Measurements from ENCODE around the gene TECPR2. TPM values are rescaled to one million over a fixed set of nuclear protein-coding genes. Genes with fewer than 3 reads are reported as not detected.
A peak's percentile ranks its signal among the peaks of the same experiment; 100 is the strongest.

TECPR2 gene
- total RNA-seq, 1 experiment from 2014 or later = 21.3 TPM

DNA sequence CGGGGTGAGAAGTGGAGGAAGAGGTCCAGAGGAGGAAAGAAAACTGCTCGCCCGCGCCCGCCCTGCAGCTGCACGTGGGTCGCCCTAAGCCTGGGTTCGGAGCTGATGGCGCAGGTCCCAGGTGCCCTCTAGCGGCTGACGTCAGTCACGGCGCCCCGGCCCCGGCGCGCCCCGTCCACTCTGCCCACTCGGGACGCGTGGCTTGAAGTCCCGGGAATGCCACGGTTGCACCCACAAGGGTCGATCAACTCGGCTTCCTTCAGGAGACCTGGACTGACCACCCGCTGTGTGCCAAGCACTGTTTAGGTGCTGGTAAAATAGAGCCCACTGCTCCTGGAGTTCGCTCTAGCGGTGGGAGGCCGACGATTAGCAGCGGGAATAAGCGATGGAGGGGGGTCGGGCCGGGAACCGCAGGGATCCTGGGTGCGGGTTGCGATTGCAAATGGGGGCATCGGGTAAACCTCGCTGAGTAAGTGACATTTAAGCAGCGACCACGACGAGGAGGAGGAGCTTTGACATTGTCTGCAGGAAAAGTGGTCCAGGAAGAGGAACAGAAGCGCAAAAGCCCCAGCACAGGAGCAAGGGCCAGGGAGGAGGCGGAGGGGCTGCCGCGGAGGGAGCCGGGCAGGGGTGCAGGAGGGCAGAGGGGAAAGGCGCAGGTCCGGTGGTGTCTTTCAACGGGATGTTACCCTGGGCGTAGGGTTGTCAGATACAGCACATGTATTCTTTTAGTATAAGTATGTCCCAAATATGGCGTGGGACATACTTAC lies 48.3 kb upstream of the TECPR2 start (continued):
- TF ChIP-seq, protein P1, sequence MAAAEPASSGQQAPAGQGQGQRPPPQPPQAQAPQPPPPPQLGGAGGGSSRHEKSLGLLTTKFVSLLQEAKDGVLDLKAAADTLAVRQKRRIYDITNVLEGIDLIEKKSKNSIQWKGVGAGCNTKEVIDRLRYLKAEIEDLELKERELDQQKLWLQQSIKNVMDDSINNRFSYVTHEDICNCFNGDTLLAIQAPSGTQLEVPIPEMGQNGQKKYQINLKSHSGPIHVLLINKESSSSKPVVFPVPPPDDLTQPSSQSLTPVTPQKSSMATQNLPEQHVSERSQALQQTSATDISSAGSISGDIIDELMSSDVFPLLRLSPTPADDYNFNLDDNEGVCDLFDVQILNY (CRISPR knock-in tag; IDR thresholded peaks at IDR 0.05) = peak; percentile 37; the same call in 1 of the 2 replicates
- TF ChIP-seq, protein P2, sequence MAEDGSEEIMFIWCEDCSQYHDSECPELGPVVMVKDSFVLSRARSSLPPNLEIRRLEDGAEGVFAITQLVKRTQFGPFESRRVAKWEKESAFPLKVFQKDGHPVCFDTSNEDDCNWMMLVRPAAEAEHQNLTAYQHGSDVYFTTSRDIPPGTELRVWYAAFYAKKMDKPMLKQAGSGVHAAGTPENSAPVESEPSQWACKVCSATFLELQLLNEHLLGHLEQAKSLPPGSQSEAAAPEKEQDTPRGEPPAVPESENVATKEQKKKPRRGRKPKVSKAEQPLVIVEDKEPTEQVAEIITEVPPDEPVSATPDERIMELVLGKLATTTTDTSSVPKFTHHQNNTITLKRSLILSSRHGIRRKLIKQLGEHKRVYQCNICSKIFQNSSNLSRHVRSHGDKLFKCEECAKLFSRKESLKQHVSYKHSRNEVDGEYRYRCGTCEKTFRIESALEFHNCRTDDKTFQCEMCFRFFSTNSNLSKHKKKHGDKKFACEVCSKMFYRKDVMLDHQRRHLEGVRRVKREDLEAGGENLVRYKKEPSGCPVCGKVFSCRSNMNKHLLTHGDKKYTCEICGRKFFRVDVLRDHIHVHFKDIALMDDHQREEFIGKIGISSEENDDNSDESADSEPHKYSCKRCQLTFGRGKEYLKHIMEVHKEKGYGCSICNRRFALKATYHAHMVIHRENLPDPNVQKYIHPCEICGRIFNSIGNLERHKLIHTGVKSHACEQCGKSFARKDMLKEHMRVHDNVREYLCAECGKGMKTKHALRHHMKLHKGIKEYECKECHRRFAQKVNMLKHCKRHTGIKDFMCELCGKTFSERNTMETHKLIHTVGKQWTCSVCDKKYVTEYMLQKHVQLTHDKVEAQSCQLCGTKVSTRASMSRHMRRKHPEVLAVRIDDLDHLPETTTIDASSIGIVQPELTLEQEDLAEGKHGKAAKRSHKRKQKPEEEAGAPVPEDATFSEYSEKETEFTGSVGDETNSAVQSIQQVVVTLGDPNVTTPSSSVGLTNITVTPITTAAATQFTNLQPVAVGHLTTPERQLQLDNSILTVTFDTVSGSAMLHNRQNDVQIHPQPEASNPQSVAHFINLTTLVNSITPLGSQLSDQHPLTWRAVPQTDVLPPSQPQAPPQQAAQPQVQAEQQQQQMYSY (CRISPR knock-in tag; IDR thresholded peaks at IDR 0.05) = no peak
- TF ChIP-seq, protein P3, sequence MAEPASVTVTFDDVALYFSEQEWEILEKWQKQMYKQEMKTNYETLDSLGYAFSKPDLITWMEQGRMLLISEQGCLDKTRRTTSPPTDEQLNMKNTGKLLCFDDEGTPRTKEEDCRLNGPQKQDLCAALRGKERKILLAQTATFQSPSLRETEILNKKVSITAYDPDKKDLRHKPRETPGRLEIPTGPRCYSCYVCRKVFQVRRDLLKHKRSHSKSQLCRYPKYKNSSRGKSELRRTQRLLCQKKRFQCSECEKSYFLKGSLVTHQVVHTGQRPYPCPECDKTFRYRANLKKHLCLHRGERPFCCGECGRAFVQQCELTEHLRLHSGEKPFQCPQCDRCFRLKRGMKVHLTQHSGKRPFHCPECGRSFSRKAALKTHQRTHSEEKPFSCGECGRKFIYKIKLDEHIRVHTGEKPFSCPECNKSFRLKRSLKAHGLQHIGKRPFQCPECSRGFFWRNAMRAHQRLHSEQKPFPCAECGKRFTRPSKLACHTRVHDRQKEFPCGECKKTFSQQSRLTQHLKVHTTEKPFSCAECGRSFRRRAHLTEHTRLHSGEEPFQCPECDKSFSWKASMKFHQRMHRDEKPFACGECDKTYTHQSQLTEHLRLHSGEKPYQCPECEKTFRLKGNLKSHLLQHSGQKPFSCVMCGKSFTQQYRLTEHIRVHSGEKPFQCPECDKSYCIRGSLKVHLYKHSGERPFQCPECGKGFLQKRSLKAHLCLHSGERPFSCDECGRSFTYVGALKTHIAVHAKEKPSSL (CRISPR knock-in tag; conservative IDR thresholded peaks at IDR 0.05) = no peak
- TF ChIP-seq ZNF423 (CRISPR knock-in tag; IDR thresholded peaks at IDR 0.05) (peak; percentile 81), TP53 (CRISPR knock-in tag; IDR thresholded peaks at IDR 0.05) (no peak), CREM (CRISPR knock-in tag; IDR thresholded peaks at IDR 0.05) (peak; percentile 60; the same call in 1 of the 2 replicates), ZNF138 (CRISPR knock-in tag; conservative IDR thresholded peaks at IDR 0.05) (no peak), NFYB (CRISPR knock-in tag; conservative IDR thresholded peaks at IDR 0.05; ENCODE audit: low read depth) (no peak)
- TF ChIP-seq, protein P4, sequence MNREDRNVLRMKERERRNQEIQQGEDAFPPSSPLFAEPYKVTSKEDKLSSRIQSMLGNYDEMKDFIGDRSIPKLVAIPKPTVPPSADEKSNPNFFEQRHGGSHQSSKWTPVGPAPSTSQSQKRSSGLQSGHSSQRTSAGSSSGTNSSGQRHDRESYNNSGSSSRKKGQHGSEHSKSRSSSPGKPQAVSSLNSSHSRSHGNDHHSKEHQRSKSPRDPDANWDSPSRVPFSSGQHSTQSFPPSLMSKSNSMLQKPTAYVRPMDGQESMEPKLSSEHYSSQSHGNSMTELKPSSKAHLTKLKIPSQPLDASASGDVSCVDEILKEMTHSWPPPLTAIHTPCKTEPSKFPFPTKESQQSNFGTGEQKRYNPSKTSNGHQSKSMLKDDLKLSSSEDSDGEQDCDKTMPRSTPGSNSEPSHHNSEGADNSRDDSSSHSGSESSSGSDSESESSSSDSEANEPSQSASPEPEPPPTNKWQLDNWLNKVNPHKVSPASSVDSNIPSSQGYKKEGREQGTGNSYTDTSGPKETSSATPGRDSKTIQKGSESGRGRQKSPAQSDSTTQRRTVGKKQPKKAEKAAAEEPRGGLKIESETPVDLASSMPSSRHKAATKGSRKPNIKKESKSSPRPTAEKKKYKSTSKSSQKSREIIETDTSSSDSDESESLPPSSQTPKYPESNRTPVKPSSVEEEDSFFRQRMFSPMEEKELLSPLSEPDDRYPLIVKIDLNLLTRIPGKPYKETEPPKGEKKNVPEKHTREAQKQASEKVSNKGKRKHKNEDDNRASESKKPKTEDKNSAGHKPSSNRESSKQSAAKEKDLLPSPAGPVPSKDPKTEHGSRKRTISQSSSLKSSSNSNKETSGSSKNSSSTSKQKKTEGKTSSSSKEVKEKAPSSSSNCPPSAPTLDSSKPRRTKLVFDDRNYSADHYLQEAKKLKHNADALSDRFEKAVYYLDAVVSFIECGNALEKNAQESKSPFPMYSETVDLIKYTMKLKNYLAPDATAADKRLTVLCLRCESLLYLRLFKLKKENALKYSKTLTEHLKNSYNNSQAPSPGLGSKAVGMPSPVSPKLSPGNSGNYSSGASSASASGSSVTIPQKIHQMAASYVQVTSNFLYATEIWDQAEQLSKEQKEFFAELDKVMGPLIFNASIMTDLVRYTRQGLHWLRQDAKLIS (CRISPR knock-in tag; IDR thresholded peaks at IDR 0.05; ENCODE audit: borderline replicate concordance) = no peak
- TF ChIP-seq, protein P5, sequence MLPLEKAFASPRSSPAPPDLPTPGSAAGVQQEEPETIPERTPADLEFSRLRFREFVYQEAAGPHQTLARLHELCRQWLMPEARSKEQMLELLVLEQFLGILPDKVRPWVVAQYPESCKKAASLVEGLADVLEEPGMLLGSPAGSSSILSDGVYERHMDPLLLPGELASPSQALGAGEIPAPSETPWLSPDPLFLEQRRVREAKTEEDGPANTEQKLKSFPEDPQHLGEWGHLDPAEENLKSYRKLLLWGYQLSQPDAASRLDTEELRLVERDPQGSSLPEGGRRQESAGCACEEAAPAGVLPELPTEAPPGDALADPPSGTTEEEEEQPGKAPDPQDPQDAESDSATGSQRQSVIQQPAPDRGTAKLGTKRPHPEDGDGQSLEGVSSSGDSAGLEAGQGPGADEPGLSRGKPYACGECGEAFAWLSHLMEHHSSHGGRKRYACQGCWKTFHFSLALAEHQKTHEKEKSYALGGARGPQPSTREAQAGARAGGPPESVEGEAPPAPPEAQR (CRISPR knock-in tag; IDR thresholded peaks at IDR 0.05) = no peak
- TF ChIP-seq, protein P6, sequence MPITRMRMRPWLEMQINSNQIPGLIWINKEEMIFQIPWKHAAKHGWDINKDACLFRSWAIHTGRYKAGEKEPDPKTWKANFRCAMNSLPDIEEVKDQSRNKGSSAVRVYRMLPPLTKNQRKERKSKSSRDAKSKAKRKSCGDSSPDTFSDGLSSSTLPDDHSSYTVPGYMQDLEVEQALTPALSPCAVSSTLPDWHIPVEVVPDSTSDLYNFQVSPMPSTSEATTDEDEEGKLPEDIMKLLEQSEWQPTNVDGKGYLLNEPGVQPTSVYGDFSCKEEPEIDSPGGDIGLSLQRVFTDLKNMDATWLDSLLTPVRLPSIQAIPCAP (CRISPR knock-in tag; IDR thresholded peaks at IDR 0.05) = no peak
- TF ChIP-seq, protein P7, sequence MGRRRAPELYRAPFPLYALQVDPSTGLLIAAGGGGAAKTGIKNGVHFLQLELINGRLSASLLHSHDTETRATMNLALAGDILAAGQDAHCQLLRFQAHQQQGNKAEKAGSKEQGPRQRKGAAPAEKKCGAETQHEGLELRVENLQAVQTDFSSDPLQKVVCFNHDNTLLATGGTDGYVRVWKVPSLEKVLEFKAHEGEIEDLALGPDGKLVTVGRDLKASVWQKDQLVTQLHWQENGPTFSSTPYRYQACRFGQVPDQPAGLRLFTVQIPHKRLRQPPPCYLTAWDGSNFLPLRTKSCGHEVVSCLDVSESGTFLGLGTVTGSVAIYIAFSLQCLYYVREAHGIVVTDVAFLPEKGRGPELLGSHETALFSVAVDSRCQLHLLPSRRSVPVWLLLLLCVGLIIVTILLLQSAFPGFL (CRISPR knock-in tag; IDR thresholded peaks at IDR 0.05; ENCODE audit: borderline replicate concordance) = no peak
- TF ChIP-seq, protein P8, sequence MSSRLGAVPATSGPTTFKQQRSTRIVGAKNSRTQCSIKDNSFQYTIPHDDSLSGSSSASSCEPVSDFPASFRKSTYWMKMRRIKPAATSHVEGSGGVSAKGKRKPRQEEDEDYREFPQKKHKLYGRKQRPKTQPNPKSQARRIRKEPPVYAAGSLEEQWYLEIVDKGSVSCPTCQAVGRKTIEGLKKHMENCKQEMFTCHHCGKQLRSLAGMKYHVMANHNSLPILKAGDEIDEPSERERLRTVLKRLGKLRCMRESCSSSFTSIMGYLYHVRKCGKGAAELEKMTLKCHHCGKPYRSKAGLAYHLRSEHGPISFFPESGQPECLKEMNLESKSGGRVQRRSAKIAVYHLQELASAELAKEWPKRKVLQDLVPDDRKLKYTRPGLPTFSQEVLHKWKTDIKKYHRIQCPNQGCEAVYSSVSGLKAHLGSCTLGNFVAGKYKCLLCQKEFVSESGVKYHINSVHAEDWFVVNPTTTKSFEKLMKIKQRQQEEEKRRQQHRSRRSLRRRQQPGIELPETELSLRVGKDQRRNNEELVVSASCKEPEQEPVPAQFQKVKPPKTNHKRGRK (CRISPR knock-in tag; IDR thresholded peaks at IDR 0.05; ENCODE audit: borderline replicate concordance) = no peak
